SIG-M5 treated with dmso at 0.1 percent for 504 hours (cell line): ENCODE results near the gene SMARCB1.

ENCODE experiments used
- DNase-seq: peaks from one replicate; lab custom pipeline; 2025; ENCODE audit not compliant: unreplicated experiment; lab: John Stamatoyannopoulos, UW

The SMARCB1 gene

GRCh38 chr22:23779731-23780130 is 7.0 kb upstream of the SMARCB1 start:
- no peak for DNase-seq

- no peak for DNase-seq
Observed at GRCh38 chr22:23780146-23780748, 6.5 kb upstream of the SMARCB1 start.

GRCh38 chr22:23781065-23781464 is 5.7 kb upstream of the SMARCB1 start:
- DNase-seq = no peak

GRCh38 chr22:23781511-23782183 is 5.1 kb upstream of the SMARCB1 start:
- DNase-seq = no peak

- no peak for DNase-seq
Observed at GRCh38 chr22:23782252-23782651, 4.5 kb upstream of the SMARCB1 start.

GRCh38 chr22:23782703-23783102 is 4.1 kb upstream of the SMARCB1 start:
- DNase-seq = no peak

- no peak for DNase-seq
Observed at GRCh38 chr22:23783265-23784150, 3.3 kb upstream of the SMARCB1 start.

- DNase-seq = no peak
Observed at GRCh38 chr22:23784215-23784732, 2.5 kb upstream of the SMARCB1 start.

GRCh38 chr22:23786261-23786710 is 480 bp upstream of the SMARCB1 start:
- DNase-seq = no peak

- DNase-seq = no peak
Observed at GRCh38 chr22:23787600-23787896, 782 bp downstream of the SMARCB1 start.

GRCh38 chr22:23787910-23788309 is 1.1 kb downstream of the SMARCB1 start:
- DNase-seq = no peak

- no peak for DNase-seq
Observed at GRCh38 chr22:23789121-23789520, 2.4 kb downstream of the SMARCB1 start.

GRCh38 chr22:23789638-23790037 is 2.9 kb downstream of the SMARCB1 start:
- DNase-seq = no peak

GRCh38 chr22:23790819-23791737 is 4.3 kb downstream of the SMARCB1 start:
- no peak for DNase-seq

- DNase-seq = no peak
Observed at GRCh38 chr22:23791738-23792645, 5.2 kb downstream of the SMARCB1 start.

GRCh38 chr22:23793326-23793725 is 6.6 kb downstream of the SMARCB1 start:
- no peak for DNase-seq

- no peak for DNase-seq
Observed at GRCh38 chr22:23796461-23796860, 9.7 kb downstream of the SMARCB1 start.

- no peak for DNase-seq
Observed at GRCh38 chr22:23800297-23801237, 13.8 kb downstream of the SMARCB1 start.
